Measurements from ENCODE around the gene CTSC.

- TF ChIP-seq, protein P1, sequence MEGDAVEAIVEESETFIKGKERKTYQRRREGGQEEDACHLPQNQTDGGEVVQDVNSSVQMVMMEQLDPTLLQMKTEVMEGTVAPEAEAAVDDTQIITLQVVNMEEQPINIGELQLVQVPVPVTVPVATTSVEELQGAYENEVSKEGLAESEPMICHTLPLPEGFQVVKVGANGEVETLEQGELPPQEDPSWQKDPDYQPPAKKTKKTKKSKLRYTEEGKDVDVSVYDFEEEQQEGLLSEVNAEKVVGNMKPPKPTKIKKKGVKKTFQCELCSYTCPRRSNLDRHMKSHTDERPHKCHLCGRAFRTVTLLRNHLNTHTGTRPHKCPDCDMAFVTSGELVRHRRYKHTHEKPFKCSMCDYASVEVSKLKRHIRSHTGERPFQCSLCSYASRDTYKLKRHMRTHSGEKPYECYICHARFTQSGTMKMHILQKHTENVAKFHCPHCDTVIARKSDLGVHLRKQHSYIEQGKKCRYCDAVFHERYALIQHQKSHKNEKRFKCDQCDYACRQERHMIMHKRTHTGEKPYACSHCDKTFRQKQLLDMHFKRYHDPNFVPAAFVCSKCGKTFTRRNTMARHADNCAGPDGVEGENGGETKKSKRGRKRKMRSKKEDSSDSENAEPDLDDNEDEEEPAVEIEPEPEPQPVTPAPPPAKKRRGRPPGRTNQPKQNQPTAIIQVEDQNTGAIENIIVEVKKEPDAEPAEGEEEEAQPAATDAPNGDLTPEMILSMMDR (IDR thresholded peaks at IDR 0.05; ENCODE audit: insufficient read depth, low read depth, low read length) = no peak
- TF ChIP-seq EZH2 (IDR thresholded peaks at IDR 0.05; ENCODE audit: insufficient read depth, low read length) = no peak
Measured at GRCh38 chr11:88363004-88363403, 25.5 kb upstream of the CTSC start.

Measured in astrocyte (in vitro differentiated cells and primary cell).